Stomach smooth muscle (tissue), 2 donors: Measurements from ENCODE around the gene CCDC93.

ENCODE experiments used
- H3K27ac ChIP-seq: one replicate; pipeline ENCODE4 v1.7.0; 2013; ENCODE audit warnings: mild to moderate bottlenecking, low read length, inconsistent platforms
- H3K27me3 ChIP-seq, 2 donors: one replicate each; pipeline ENCODE4 v1.7.0; 2013; ENCODE audit warnings: low read length in 2 of 2; ENCODE audit not compliant: insufficient read depth in 2 of 2, control insufficient read depth in 1 of 2
- H3K36me3 ChIP-seq, 2 donors: one replicate each; pipeline ENCODE4 v1.7.0; 2013; ENCODE audit warnings: low read length in 2 of 2; ENCODE audit not compliant: control insufficient read depth in 2 of 2, insufficient read depth in 2 of 2
- H3K4me1 ChIP-seq: one replicate; pipeline ENCODE4 v1.7.0; 2013; ENCODE audit warnings: low read length; ENCODE audit not compliant: control insufficient read depth, insufficient read depth
- H3K4me3 ChIP-seq, 2 donors: one replicate each; pipeline ENCODE4 v1.7.0; 2013; ENCODE audit warnings: low read length in 2 of 2
- H3K9ac ChIP-seq, 2 donors: one replicate each; pipeline ENCODE4 v1.7.0; 2013; ENCODE audit warnings: low read length in 2 of 2, mild to moderate bottlenecking in 1 of 2
- H3K9me3 ChIP-seq, 2 donors: one replicate each; pipeline ENCODE4 v1.7.0; 2013; ENCODE audit warnings: low read length in 2 of 2; ENCODE audit not compliant: control insufficient read depth in 2 of 2
- donor health status: healthy.
- donor health status: Pancreatic carcinoma.

CCDC93 gene

DNA sequence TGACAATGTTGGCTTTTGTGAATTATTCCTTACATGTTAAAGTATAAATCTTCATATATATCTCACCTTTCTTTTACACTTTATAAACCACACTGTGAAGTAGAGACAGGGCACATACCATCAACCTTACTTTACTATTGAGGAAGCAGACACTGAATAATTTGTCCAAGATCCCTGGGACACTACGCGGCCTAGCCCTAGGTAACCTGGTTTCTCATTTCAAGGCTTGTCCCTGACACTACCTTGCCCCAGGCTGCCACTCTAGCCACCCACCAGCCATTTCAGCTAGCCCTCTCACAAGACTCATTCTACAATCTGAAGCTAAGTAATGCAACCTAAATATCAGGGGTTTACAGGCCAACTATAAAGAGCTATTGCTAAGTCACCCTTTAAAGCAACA is 26.7 kb downstream of the CCDC93 start:
- no peak overlapping the region for H3K9ac ChIP-seq
- H3K4me1 ChIP-seq, result no peaks in the 10 kb centered on the region
- H3K27ac ChIP-seq, result no peak overlapping the region
- H3K9me3 ChIP-seq, result no peaks in the 10 kb centered on the region
- H3K4me3 ChIP-seq, result no peak overlapping the region
- peaks cover 18 to 26% of the 10 kb centered on the region in 2 donors for H3K36me3 ChIP-seq
- no peaks in the 10 kb centered on the region for H3K27me3 ChIP-seq

DNA sequence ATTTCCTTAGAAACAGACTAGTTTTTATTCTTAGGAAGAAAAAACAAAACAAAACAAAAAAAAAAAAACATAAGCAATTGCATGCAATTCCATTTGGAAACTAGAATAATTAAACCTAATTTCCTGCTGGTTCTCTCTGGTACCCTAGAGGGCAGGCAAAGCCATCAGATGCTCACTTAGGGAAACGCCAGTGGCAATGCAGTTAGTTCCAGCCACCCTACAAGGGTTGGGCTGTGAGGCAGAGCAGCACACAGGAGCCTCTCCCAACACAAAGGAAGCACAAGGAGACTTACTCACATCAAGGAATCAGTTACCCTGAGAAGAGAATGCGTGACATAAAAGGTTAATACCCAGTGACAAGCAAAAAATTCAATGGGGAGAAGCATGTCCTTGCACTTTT is 28.8 kb downstream of the CCDC93 start:
- Histone ChIP-seq H3K9me3 (no peaks in the 10 kb centered on the region), H3K9ac (no peak overlapping the region), H3K27me3 (no peaks in the 10 kb centered on the region), H3K36me3 (peaks cover 14 to 33% of the 10 kb centered on the region in 2 donors), H3K27ac (no peak overlapping the region), H3K4me1 (no peaks in the 10 kb centered on the region), H3K4me3 (no peak overlapping the region)

GRCh38 chr2:117984208-117984607 is 29.7 kb downstream of the CCDC93 start:
- no peak overlapping the region for H3K27ac ChIP-seq
- H3K27me3 ChIP-seq, result no peaks in the 10 kb centered on the region
- H3K36me3 ChIP-seq, result peaks cover 16 to 25% of the 10 kb centered on the region in 2 donors
- H3K4me3 ChIP-seq, result no peak overlapping the region
- H3K9me3 ChIP-seq, result no peaks in the 10 kb centered on the region
- H3K9ac ChIP-seq, result no peak overlapping the region
- no peaks in the 10 kb centered on the region for H3K4me1 ChIP-seq

GRCh38 chr2:117983040-117983439 is 30.8 kb downstream of the CCDC93 start:
- Histone ChIP-seq H3K4me1 (no peaks in the 10 kb centered on the region), H3K9me3 (no peaks in the 10 kb centered on the region), H3K9ac (no peak overlapping the region), H3K4me3 (no peak overlapping the region), H3K27me3 (no peaks in the 10 kb centered on the region), H3K36me3 (peaks cover 14 to 25% of the 10 kb centered on the region in 2 donors), H3K27ac (no peak overlapping the region)

DNA sequence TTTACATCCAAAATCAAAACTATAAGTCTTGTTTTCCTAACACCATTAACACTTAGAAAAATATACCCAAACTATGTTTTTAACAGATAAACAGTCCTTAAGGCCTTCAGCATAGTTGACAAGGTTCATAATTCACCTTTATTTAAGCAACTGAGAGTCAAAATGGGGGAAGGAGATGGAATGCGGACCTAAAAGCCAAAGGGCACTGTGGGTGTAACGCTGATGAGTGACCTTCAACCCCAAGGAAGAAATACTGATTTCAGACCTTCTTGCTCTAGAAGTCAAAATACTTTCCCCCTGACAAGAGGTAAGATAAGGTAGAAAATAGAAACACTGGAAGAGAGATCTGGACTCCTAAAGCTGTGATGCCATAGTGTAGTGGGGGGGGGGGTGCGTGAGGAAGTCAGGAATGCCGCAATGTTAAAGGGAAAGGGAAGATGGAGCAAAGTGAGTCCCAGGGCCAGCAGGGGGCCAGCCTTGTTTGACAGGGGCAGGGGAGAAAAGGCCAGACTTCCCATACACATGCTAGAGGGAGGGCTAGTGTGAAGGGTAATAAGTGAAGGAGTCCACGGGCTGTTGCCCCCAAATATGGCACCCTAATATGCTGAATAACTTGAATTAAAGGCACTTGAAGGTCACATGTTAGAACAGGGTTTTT is 31.4 kb downstream of the CCDC93 start:
- Histone ChIP-seq H3K9ac (no peak overlapping the region), H3K27ac (no peak overlapping the region), H3K4me3 (no peak overlapping the region), H3K4me1 (no peaks in the 10 kb centered on the region), H3K36me3 (peaks cover 17 to 29% of the 10 kb centered on the region in 2 donors), H3K27me3 (no peaks in the 10 kb centered on the region), H3K9me3 (no peaks in the 10 kb centered on the region)

DNA sequence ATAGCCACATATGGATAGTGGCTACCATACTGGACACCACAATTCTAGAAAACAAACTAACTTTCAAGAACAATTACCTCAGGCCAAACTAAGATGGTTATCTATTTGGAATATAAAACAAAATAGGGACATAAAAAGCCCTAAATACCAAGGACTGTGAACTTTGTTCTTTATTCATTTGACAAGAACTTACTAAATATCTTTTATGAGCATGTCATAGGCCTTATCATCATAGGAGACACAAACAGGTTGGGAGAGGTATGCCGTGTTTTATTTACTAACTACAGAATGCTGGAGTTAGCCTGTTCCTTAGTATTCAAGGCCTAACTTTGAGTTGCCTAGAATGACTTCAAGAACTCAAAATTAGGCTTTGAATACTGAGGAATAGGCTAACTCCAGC is 32.1 kb downstream of the CCDC93 start:
- H3K36me3 ChIP-seq, result peaks cover 21 to 32% of the 10 kb centered on the region in 2 donors

GRCh38 chr2:117980783-117981676 is 32.8 kb downstream of the CCDC93 start:
- H3K9me3 ChIP-seq, result no peaks in the 10 kb centered on the region
- H3K27me3 ChIP-seq, result no peaks in the 10 kb centered on the region
- no peak overlapping the region for H3K27ac ChIP-seq
- no peaks in the 10 kb centered on the region for H3K4me1 ChIP-seq
- no peak overlapping the region for H3K4me3 ChIP-seq
- H3K9ac ChIP-seq, result no peak overlapping the region
- peaks cover 23 to 32% of the 10 kb centered on the region in 2 donors for H3K36me3 ChIP-seq

More for the DNA sequence above, 32.1 kb downstream of the CCDC93 start:
- no peak overlapping the region for H3K9ac ChIP-seq
- no peaks in the 10 kb centered on the region for H3K9me3 ChIP-seq
- no peak overlapping the region for H3K4me3 ChIP-seq
- H3K4me1 ChIP-seq, result no peaks in the 10 kb centered on the region
- no peak overlapping the region for H3K27ac ChIP-seq
- H3K27me3 ChIP-seq, result no peaks in the 10 kb centered on the region

GRCh38 chr2:117979911-117980701 is 33.8 kb downstream of the CCDC93 start:
- no peak overlapping the region for H3K4me3 ChIP-seq
- H3K27me3 ChIP-seq, result no peaks in the 10 kb centered on the region
- no peaks in the 10 kb centered on the region for H3K4me1 ChIP-seq
- H3K9me3 ChIP-seq, result no peaks in the 10 kb centered on the region
- no peak overlapping the region for H3K9ac ChIP-seq
- H3K36me3 ChIP-seq, result peaks cover 22 to 36% of the 10 kb centered on the region in 2 donors
- H3K27ac ChIP-seq, result no peak overlapping the region

- H3K36me3 ChIP-seq, result peaks cover 38 to 49% of the 10 kb centered on the region in 2 donors
These were observed 36.2 kb downstream of the CCDC93 start for GRCh38 chr2:117977696-117978095.

DNA sequence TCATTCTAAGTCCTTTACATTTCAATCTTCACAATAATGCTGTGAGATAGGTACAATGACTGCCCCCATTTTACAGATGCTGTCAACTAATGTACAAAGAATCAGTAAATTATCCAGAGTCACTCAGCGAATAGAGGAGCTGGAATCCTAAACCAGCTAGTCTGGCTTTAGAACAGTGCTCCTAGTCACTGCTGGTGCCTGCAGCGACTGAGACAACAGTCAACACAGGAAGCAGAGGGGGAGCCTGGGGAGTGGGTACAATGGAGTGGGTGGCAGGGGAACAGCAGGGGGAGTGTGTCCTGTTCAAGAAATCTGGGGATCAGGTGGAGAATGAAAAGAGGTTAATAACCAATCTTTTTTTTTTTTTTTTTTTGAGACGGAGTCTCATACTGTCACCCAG is 37.3 kb downstream of the CCDC93 start:
- Histone ChIP-seq H3K27me3 (no peaks in the 10 kb centered on the region), H3K9ac (no peak overlapping the region), H3K4me3 (no peak overlapping the region), H3K9me3 (no peaks in the 10 kb centered on the region), H3K36me3 (peaks cover 43 to 55% of the 10 kb centered on the region in 2 donors), H3K27ac (no peak overlapping the region), H3K4me1 (no peaks in the 10 kb centered on the region)

More at GRCh38 chr2:117977696-117978095, 36.2 kb downstream of the CCDC93 start:
- Histone ChIP-seq H3K27me3 (no peaks in the 10 kb centered on the region), H3K4me1 (no peaks in the 10 kb centered on the region), H3K4me3 (no peak overlapping the region), H3K9me3 (no peaks in the 10 kb centered on the region), H3K27ac (no peak overlapping the region), H3K9ac (no peak overlapping the region)
